Erythroblast (primary cell): Measurements from ENCODE around the gene NAP1L5.

Source experiments
- DNase-seq, 2 experiments: peaks; one replicate each; lab custom pipeline; 2025; lab: John Stamatoyannopoulos, UW
- GATA1 ChIP-seq: IDR thresholded peaks from 2 replicates; pipeline ENCODE4 v1.6.1; 2011; ENCODE audit warnings: low read depth, mild to moderate bottlenecking, control low read depth, low read length, moderate library complexity
- POLR2A ChIP-seq: IDR thresholded peaks from 2 replicates; pipeline ENCODE4 v1.6.1; 2011; ENCODE audit warnings: mild to moderate bottlenecking, low read length

The NAP1L5 gene

DNA sequence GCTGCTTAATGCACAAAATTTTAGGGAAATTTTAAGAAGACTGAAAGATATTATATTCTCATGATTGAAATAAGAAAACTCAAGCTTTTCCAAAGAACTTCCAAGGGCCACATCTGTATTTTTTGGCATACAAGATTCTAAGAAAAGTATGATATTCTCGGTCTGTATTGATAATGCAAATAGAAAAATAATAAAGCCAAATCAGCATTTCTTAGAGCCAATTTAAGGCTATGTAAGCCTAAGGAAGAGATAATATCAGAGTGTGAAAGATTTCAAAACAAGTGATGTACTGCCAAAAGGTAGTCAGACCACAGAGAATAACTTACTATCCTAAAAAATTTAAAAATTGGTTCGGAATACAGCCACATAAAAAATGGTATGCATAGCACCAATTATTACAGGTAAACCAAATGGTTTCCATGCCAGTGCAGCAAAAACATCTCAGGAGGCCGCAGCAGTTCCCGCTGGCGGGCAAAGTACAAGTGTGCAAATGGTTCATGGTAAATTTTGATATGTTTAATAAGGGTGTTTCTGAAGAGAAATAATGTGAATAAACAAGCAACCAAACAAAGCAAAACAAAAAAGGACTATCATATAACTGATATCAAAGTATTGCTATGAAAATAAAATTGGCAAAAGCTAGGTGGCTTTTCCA is 35.2 kb upstream of the NAP1L5 start:
- no peak for DNase-seq
- TF ChIP-seq GATA1 (no peak), POLR2A (no peak)

DNA sequence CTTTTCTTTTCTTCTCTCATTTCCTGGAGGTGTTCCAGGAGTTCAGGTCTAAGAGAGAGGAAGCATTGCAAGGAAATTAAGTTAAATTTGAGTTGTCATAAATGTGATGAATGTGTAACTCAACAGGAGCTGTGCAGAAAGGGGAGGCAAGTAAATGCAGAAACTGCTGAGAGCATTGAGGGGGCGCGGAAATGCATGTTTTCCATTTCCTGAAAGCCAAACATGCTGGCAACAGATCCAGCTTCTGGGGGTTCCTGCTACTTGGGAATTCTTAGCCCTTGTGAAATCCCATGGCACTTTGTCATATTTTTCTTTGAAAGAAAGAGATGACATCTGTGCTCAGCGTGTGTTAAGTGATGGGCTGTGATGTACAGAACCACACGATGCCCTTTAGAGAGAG is 33.8 kb upstream of the NAP1L5 start:
- DNase-seq, result no peak

DNA sequence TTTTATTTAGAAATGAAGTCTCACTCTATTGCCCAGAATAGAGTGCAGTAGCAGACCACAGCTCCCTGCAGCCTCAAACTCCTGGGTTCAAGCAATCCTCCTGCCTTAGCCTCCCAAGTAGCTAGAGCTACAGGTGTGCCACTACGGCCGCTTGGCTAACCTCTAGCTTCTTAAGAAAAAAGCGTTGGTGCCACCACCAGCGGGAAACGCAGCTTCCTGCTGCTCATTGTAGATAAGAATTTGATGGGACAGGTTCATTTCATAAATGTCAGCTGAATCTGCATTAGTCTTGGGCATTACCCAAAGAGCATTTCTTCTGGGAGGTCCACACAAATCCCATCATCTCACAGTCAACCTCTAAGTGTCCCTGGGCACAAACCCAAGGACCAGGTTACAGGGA is 33.2 kb upstream of the NAP1L5 start:
- no peak for DNase-seq
- TF ChIP-seq POLR2A, result no peak
- TF ChIP-seq GATA1, result no peak

More for the DNA sequence above, 33.8 kb upstream of the NAP1L5 start:
- no peak for TF ChIP-seq GATA1
- no peak for TF ChIP-seq POLR2A

DNA sequence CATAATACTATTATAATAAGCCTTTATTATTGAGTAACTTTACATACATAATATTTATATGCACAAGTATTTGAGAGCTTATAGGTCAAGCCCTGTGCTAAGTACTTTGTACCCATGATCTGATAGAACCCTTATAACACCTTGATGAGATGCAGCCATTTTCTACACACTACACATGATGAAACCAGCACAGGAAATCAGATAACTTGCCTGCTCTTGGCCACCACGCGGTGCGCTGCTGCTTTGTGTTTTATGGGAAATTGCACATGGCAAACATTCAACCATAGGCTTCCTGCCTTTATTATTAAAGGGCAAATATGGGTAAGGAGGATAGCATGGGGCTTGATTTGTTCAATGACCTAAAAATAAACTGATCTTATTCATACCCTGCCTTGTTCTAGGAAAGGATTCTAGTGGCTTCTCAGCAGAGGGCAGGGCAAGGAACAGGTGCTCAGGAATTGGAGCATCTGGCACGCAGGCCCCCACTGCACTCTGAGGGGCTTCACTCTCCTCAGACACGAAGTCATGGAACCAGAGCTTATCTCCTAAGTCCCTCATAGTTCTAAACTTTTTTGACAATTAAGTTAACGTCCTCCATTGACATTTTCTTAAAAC is 31.6 kb upstream of the NAP1L5 start:
- no peak for TF ChIP-seq POLR2A
- TF ChIP-seq GATA1, result no peak
- DNase-seq, result no peak

DNA sequence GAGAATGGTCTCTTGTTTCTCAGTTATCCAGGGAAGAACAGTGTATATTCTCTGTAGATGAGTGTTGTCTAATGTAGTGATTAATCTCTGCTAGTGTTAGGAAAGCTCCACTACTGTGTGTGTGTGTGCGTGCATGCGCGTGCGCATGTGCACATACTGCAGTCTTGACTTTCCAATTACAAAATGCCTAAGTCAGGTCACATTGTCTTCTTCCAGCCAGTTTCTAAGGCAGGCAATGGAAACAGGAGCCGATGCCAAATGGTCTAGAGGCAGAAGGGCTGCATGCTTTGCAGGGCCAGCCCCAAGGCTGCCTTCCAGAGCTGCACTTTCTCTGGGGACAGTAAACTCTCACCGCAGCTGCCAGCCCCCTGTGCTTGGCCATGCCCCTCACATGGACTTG is 30.5 kb upstream of the NAP1L5 start:
- TF ChIP-seq POLR2A (no peak), GATA1 (no peak)
- DNase-seq, result no peak

DNA sequence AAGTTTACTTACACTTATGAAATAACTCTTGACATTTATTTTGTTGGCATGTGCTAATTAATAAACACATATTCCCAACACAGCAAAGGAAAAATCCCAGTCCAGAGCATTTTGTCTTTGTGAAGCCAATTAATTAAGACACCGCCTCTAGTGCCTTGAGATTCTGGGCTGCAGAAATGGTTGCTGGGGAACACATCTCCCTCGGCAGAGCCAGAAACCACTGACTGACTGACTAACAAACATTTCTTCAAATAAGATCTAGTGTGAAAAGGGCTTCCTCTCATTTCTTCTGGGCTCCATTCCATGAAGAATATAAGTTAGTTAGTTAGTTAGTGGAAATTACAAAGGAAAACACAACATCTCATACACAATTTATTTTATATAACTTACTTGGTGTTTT is 28.4 kb upstream of the NAP1L5 start:
- TF ChIP-seq GATA1 (no peak), POLR2A (no peak)
- DNase-seq, result no peak

DNA sequence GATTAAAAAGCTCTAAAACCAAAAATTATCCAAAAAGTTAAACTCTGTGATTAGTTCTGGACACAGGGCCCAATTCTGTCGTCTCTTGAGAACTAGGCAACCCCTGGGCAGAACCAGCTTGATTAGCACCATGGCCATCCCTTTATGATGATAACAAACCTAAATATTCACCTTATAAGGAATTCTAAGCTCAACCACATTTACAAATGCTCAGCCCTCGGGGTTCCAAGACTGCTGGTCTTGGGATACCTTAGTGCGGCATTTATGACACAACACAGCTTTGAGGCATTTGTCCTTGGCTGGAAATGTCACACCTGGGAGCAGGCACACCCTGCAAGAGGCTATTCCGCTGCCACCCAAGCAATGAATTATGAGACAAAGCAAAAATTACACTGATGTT is 27.5 kb upstream of the NAP1L5 start:
- TF ChIP-seq POLR2A (no peak), GATA1 (no peak)
- no peak for DNase-seq

DNA sequence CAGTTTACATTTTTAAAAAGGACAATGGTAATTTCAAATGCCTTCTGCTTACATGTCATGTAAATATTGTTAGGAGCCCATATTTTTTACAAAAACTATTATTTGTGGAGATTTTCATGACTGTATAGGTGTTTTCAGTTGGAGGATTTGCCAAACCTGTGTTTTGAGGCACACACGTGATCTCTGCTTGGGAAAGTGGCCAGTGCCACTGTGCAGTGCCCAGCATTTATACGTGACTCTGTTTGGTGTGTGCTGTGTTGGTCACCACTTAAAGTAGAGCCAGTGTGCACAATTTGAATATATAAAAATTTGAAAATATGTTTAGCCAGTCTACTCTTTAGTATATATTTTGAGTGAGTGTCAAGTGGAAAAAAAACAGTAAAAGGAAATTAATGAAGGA is 26.8 kb upstream of the NAP1L5 start:
- no peak for DNase-seq
- TF ChIP-seq GATA1, result no peak
- TF ChIP-seq POLR2A, result no peak

DNA sequence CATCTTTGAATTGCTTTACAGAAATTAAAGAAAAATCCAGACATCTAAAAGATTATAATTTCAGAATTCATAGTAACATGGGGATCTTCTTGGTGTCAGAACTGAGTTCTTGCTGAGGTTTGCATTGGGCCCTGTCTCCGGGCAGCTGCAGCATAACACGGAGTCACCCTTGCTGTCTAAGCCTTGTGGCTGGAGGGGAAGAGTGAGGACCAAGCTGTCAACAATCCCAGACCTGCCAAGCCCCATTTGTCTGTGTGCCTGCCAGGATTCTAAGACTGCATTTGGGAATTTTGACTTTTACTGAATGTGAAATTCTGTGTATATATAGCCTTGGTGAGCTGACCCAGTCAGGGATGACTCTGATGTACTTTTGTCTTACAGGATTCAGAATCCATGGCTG is 25.2 kb upstream of the NAP1L5 start:
- no peak for TF ChIP-seq POLR2A
- TF ChIP-seq GATA1, result no peak
- no peak for DNase-seq

DNA sequence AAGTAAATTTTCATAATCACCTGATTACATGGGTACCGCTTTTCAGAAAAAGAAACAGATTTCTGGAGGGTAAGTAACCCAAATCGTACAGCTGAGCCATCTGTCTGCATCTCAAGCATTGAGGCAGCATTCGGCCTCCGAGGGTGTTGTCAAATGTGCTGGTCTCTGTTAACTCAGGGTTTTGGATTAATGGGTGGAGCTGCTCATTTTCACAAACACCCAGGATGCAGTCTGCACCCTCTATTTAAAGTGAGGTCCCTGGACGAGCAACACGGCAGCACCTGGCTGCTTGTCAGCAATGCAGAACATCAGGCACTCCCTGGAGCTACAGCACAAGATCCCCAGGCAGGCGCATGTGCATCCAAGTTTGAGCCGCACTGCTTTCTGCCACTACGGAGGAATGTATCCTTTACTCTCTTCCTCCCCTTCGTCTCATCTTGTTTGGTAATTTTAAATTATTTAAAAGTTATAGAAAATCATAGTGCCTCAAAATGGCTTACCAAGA is 24.7 kb upstream of the NAP1L5 start:
- TF ChIP-seq POLR2A (no peak), GATA1 (no peak)

DNA sequence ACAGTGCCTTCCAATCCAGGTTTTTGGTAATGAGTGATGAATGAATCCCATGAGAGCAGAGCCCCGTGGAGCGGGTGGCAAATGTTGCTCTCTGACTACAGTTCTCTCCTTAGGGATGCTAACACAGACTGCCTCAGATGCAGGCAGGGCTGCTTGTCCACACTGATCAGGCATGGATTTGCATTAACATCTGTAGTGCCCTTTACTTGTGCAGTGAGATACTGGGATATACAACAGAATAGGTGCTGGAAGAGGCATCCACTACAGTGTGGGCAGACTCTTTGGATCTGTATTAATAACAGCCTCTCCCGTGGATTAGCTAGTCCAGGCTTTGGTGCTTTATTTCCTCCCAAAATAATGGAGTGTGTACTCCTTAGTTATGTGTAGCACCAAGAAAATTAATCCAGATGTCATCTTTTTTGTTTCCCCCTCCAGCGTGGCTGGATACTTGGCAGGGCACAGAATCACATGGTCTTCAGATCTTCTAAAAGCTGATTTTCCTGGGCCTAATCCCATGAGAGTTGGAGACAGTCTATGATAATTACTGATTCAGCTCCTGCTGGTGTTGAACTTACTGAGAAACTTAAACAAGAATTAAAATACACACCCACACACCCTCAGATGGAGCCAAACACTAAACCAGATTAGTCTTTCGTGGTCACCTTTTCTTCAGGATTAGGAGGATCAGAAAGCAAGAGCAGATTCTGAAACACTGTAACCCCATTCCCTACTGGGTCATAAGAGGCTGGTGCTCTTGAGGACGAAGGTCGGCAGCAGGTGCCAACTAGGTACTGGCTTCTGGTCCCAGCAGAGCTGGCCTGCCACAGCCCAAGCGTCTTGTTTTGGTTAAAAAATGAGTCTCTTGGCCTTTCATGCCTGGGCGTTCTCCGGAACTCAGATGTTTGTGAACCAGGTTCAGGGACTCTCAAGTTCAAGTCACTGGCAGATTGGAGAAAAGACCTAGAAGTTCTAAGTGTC is 23.1 kb upstream of the NAP1L5 start:
- DNase-seq, result no peak
- TF ChIP-seq GATA1 (no peak), POLR2A (no peak)

More for the DNA sequence above, 24.7 kb upstream of the NAP1L5 start:
- DNase-seq, result no peak

DNA sequence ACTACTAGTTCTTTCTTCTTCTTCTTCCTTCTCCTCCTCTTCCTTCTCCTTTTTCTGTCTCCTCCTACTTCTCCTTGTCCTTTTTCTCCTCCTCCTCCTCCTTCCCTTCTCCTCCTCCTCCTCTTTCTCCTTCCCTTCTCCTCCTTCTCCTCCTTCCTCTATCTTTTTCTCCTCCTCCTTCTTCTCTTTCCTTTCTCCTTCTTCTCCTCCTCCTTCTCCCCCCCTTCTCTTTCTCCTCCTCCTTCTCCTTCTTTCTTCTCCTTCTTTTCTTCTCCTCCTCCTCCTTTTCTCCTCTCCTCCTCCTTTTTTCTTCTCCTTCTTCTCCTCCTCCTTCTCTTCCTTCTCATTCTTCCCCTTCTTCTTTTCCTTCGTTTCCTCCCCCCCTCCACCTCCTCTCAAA is 21.8 kb upstream of the NAP1L5 start:
- TF ChIP-seq GATA1 (no peak), POLR2A (no peak)
- no peak for DNase-seq

DNA sequence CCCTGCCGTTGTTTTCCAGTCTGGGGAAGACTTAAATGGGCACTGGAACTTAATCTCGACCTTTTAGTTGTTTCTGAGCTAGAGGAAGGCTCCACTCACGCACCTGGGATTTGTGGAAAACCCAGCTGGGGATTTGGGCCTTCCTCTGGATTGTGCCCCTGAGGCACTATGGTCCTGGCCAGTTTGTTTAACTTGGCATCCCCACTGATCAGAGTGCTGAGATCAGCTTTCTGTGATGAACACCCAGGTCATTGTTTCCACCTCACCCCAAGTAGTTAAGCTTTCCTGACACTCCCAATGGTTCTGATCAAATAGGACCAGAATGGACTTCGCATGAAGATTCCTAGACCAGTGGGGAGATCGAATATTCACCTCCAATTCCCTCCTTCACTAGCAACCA is 20.5 kb upstream of the NAP1L5 start:
- DNase-seq, result no peak

DNA sequence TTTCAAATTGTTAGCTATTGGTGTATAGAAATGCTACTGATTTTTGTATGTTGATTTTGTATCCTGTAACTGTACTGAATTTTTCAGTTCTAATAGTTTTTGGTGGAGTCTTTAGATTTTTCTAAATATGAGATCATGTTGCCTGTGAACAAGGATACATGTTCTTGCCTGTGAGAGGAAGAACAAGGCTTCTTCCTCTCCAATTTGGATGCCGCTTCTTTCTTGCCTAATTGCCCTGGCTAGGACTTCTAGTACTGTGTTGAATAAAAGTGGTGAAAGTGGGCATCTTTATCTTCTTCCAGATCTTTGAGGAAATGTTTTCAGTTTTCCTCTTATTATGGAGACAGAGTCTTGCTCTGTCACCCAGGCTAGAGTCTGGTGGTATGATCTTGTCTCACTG is 16.2 kb upstream of the NAP1L5 start:
- TF ChIP-seq POLR2A, result no peak
- no peak for DNase-seq

More for the DNA sequence above, 20.5 kb upstream of the NAP1L5 start:
- no peak for TF ChIP-seq POLR2A

DNA sequence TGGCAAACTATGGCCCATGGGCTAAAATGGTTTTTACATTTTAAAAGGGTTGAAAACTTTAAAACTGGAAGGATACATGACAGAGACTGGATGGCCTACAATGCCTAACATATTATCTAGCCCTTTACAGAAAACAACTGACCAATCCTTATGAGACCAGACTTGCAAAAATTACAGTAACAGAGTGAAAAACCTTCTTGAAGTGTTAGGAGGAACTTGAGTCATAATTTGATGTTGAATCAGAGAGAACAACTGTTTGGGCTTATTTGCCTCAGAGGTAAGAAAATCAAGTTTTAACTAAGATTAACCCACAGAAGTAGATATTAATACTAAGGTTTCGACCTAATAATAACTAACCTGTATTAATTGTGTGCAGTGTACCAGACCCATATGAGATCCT is 12.4 kb upstream of the NAP1L5 start:
- TF ChIP-seq GATA1, result no peak
- TF ChIP-seq POLR2A, result no peak

More for the DNA sequence above, 12.4 kb upstream of the NAP1L5 start:
- no peak for DNase-seq
